A549 (cell line): ENCODE results near the gene CACTIN. TPM values are rescaled to one million over a fixed set of nuclear protein-coding genes. Genes with fewer than 3 reads are reported as not detected.

ENCODE experiments used
- ATAC-seq, 2 experiments: fragments of 200-7000 bp in 1 of 2; fragments of >200 bp in 1 of 2; cut with Nextera tagmentation in 1 of 2; cut with Tn5 transposase in 1 of 2; 3 replicates each; pipeline versions ENCODE4 v1.8.0 to v1.9.1; 2018 to 2020; ENCODE audit warnings: mild to moderate bottlenecking in 1 of 2, moderate library complexity in 1 of 2
- CTCF ChIA-PET: fragments of 300-600 bp; sonication (Branson Sonifier 250); formaldehyde crosslinking; extraction: SDS; loops from one replicate; lab custom pipeline; 2021; ENCODE audit warnings: antibody characterized with exemption, inconsistent platforms; lab: Yijun Ruan, JAX
- POLR2A ChIA-PET: fragments of 350-600 bp; formaldehyde crosslinking; extraction: SDS; loops from one replicate; lab custom pipeline; 2021; ENCODE audit warnings: antibody characterized with exemption, inconsistent platforms; lab: Yijun Ruan, JAX
- DNase-seq, 2 experiments: peaks; one replicate each; pipeline versions ENCODE4 v3.0.0 to v3.0.0-alpha.2; 2011 to 2016; ENCODE audit warnings: low read depth in 1 of 2, low spot score in 1 of 2
- FAIRE-seq: peaks from 2 replicates; lab custom pipeline; 2011; peaks lifted over from hg19 to GRCh38; lab: Jason Lieb, UNC
- H3K27ac ChIP-seq, 2 experiments: fragments of >200 bp; sonication (Bioruptor Twin); formaldehyde crosslinking; 3 replicates each; pipeline ENCODE4 v1.5.1; 2016 to 2017
- H3K4me1 ChIP-seq: fragments of >200 bp; sonication (Bioruptor Twin); formaldehyde crosslinking; 3 replicates; pipeline ENCODE4 v1.6.1; 2016
- H3K4me2 ChIP-seq: fragments of >200 bp; sonication (Bioruptor Twin); formaldehyde crosslinking; 3 replicates; pipeline ENCODE4 v1.6.1; 2016
- H3K4me3 ChIP-seq: fragments of >200 bp; sonication (Bioruptor Twin); formaldehyde crosslinking; 3 replicates; pipeline ENCODE4 v1.5.1; 2016
- H3K9me3 ChIP-seq: fragments of >200 bp; sonication (Bioruptor Twin); formaldehyde crosslinking; 3 replicates; pipeline ENCODE4 v1.6.1; 2016
- BHLHE40 ChIP-seq: IDR thresholded peaks from 2 replicates; pipeline ENCODE4 v1.6.1; 2012; ENCODE audit warnings: low read depth, low read length, inconsistent platforms
- CBX8 ChIP-seq: fragments of 200-600 bp; sonication (generic); IDR thresholded peaks from 2 replicates; pipeline ENCODE4 v1.6.1; 2016
- CEBPB ChIP-seq, 2 experiments: fragments of >200 bp in 1 of 2; sonication (Bioruptor Twin) in 1 of 2; formaldehyde crosslinking in 1 of 2; IDR thresholded peaks; 2 replicates each; pipeline ENCODE4 v1.6.1; 2012 to 2016
- CHD4 ChIP-seq: fragments of 200-600 bp; sonication (generic); IDR thresholded peaks from 2 replicates; pipeline ENCODE4 v1.6.1; 2016; ENCODE audit warnings: antibody characterized with exemption, mild to moderate bottlenecking, borderline replicate concordance
- EP300 ChIP-seq, 2 experiments: fragments of >200 bp; sonication (Bioruptor Twin); formaldehyde crosslinking; IDR thresholded peaks; 2 replicates in 1 of 2; 3 replicates in 1 of 2; pipeline ENCODE4 v1.6.1; 2016 to 2017
- ESRRA ChIP-seq: fragments of 150-350 bp; IDR thresholded peaks from 2 replicates; pipeline ENCODE4 v1.6.1; 2014; ENCODE audit warnings: mild to moderate bottlenecking, low read length, borderline replicate concordance
- FOSB ChIP-seq: fragments of 250-450 bp; sonication (Bioruptor Pico); IDR thresholded peaks from 2 replicates; pipeline ENCODE4 v1.5.0; 2020; ENCODE audit warnings: mild to moderate bottlenecking, moderate library complexity
- FOSL2 ChIP-seq, 2 experiments: fragments of 450-650 bp in 1 of 2; fragments of >200 bp in 1 of 2; sonication (Bioruptor Twin) in 1 of 2; formaldehyde crosslinking; IDR thresholded peaks; 2 replicates each; pipeline versions ENCODE4 v1.5.0 to v1.6.1; 2016 to 2020; ENCODE audit warnings: mild to moderate bottlenecking in 1 of 2, moderate library complexity in 1 of 2
- GATA3 ChIP-seq: IDR thresholded peaks from 2 replicates; pipeline ENCODE4 v1.6.1; 2012; ENCODE audit warnings: borderline replicate concordance
- HDAC2 ChIP-seq: fragments of 200-600 bp; sonication (generic); IDR thresholded peaks from 2 replicates; pipeline ENCODE4 v1.6.1; 2016
- HOXA7 ChIP-seq: fragments of 250-450 bp; sonication (Bioruptor Pico); IDR thresholded peaks from 2 replicates; pipeline ENCODE4 v1.5.0; 2020; ENCODE audit warnings: mild to moderate bottlenecking, moderate library complexity
- HOXB13 ChIP-seq: fragments of 250-450 bp; sonication (Bioruptor Pico); IDR thresholded peaks from 2 replicates; pipeline ENCODE4 v1.5.0; 2020; ENCODE audit warnings: low read depth, mild to moderate bottlenecking, moderate library complexity
- JUNB ChIP-seq: fragments of >200 bp; sonication (Bioruptor Twin); formaldehyde crosslinking; IDR thresholded peaks from 2 replicates; pipeline ENCODE4 v1.6.1; 2016
- KDM1A ChIP-seq: fragments of 200-600 bp; sonication (generic); IDR thresholded peaks from 2 replicates; pipeline ENCODE4 v1.6.1; 2016; ENCODE audit warnings: low read depth, mild to moderate bottlenecking
- KDM5A ChIP-seq: fragments of 200-600 bp; sonication (generic); IDR thresholded peaks from 2 replicates; pipeline ENCODE4 v1.6.1; 2016; ENCODE audit warnings: antibody characterized with exemption, mild to moderate bottlenecking
- MAFK ChIP-seq: fragments of 450-650 bp; IDR thresholded peaks from 2 replicates; pipeline ENCODE4 v1.6.1; 2014; ENCODE audit not compliant: partially characterized antibody
- MYC ChIP-seq: IDR thresholded peaks from 2 replicates; pipeline ENCODE4 v1.6.1; 2012; ENCODE audit warnings: mild to moderate bottlenecking, inconsistent platforms, low read length, improper control_type of control experiment, borderline replicate concordance
- NPAS2 ChIP-seq: fragments of 250-450 bp; sonication (Bioruptor Pico); IDR thresholded peaks from 2 replicates; pipeline ENCODE4 v1.8.0; 2022; ENCODE audit warnings: mild to moderate bottlenecking, moderate library complexity, borderline replicate concordance
- RCOR1 ChIP-seq: fragments of 150-350 bp; IDR thresholded peaks from 2 replicates; pipeline ENCODE4 v1.6.1; 2014; ENCODE audit warnings: antibody characterized with exemption, low read length, low read depth
- RFX5 ChIP-seq: fragments of 450-650 bp; IDR thresholded peaks from 2 replicates; pipeline ENCODE4 v1.7.1; 2014; ENCODE audit warnings: antibody characterized with exemption, mild to moderate bottlenecking, moderate library complexity
- SMC3 ChIP-seq: fragments of >200 bp; sonication (Bioruptor Twin); formaldehyde crosslinking; IDR thresholded peaks from 3 replicates; pipeline ENCODE4 v1.6.1; 2018; ENCODE audit warnings: inconsistent platforms
- SREBF2 ChIP-seq: fragments of 450-650 bp; IDR thresholded peaks from 2 replicates; pipeline ENCODE4 v1.6.1; 2014; ENCODE audit warnings: mild to moderate bottlenecking, moderate library complexity
- TFCP2L1 ChIP-seq: fragments of 250-450 bp; sonication (Bioruptor Pico); IDR thresholded peaks from 2 replicates; pipeline ENCODE4 v1.5.0; 2021; ENCODE audit warnings: mild to moderate bottlenecking
- ZC3H11A ChIP-seq: fragments of 450-650 bp; IDR thresholded peaks from 2 replicates; pipeline ENCODE4 v1.6.1; 2014; ENCODE audit warnings: antibody characterized with exemption, mild to moderate bottlenecking
- ZSCAN20 ChIP-seq: fragments of 250-450 bp; sonication (Bioruptor Pico); IDR thresholded peaks from 2 replicates; pipeline ENCODE4 v1.8.0; 2022; ENCODE audit warnings: mild to moderate bottlenecking, moderate library complexity
- WGBS: methylation state at CpG from one replicate; pipeline ENCODE4 v1.1.6; 2017; ENCODE audit errors: missing lambda C conversion rate; 5-methylcytosine and 5-hydroxymethylcytosine counted together
- polyA plus RNA-seq, 4 experiments: library from polyadenylated mRNA; depleted of rRNA in 3 of 4; stranded (reverse); fragments of >200 nt; fragmentation: RNase III in 1 of 4; extraction: RNeasy Plus Mini Kit Qiagen cat#74134 plus additional on column Dnase treatment in 1 of 4; gene quantifications; 2 replicates in 3 of 4; 3 replicates in 1 of 4; pipeline ENCODE4 v1.2.3, GENCODE V29; 2011 to 2017
- TF ChIP-seq, protein P1 (sequence below): IDR thresholded peaks from 2 replicates; pipeline ENCODE4 v1.6.1; 2012; ENCODE audit warnings: low read depth, borderline replicate concordance
- TF ChIP-seq, protein P2 (sequence below): fragments of 450-650 bp; IDR thresholded peaks from 2 replicates; pipeline ENCODE4 v1.6.1; 2014; ENCODE audit warnings: antibody characterized with exemption
- TF ChIP-seq, protein P3 (sequence below): IDR thresholded peaks from 2 replicates; pipeline ENCODE4 v1.6.1; 2012
- TF ChIP-seq, protein P4 (sequence below): fragments of >200 bp; sonication (Bioruptor Twin); formaldehyde crosslinking; IDR thresholded peaks from 3 replicates; pipeline ENCODE4 v1.6.1; 2016
- TF ChIP-seq, protein P5 (sequence below): fragments of 250-450 bp; sonication (Bioruptor Pico); IDR thresholded peaks from 2 replicates; pipeline ENCODE4 v1.5.0; 2021; ENCODE audit warnings: mild to moderate bottlenecking, moderate library complexity, borderline replicate concordance

CACTIN gene
- polyA plus RNA-seq, 2 of the 4 experiments (the other 2 are of a cell fraction): 8.3 to 14.9 TPM

DNA sequence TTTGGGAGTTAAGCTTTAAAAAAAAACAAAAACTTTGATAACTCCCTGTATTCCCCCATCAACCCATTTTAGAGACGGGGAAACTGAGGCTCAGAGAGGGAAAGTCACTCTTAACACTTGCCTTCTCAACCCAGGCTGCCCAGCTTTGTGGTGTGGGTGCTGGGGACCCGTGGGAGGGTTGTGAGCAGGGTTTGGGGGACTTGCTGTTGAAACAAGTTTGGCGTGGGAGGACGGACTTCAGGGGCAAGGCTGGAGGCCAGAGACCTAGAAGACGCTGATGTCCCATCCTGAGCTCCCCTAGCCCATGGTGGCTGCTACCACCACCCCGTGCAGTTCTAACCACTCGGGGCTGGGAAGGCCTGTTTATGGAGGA is 747 bp upstream of the CACTIN start:
- POLR2A ChIA-PET: no interaction called here
- CTCF ChIA-PET: interaction anchor here (0.7 to 3.4 kb wide), 4 partner anchors 9 to 316 kb away, joined by 3 to 8 read pairs (median 4); no protein-coding TSS in a partner anchor

DNA sequence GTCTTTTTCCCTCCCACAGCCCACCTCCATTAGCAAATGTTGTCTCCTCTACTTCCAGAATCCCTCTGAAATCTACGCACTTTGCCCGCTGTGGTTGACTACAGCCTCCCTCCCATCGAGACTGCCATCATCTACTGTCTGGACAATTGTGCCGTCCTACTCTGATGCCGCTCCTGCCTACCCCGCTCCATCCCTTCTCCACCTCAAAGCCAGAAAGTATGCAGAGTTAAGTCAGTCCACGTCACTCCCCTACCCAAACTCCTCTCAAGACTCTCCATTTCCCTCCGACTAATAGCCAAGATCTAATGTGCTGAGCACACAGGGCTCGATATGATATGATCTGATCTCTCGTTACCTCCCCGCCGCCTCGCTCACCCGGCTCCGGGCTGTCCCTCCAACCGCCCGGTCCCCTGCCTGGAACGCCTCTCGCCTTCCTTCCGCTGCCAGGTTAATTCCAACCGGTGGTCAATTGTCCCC is 556 bp downstream of the CACTIN start:
- ATAC-seq: peak; percentile 11 to 39; a peak in 4 of 6 replicates

More for the DNA sequence above, 747 bp upstream of the CACTIN start:
- no peak for FAIRE-seq
- H3K4me1 ChIP-seq: peaks cover 10% of the 10 kb centered on the region; the same call in 2 of the 3 replicates
- WGBS: 65% methylated on average over 7 of the region's 7 CpGs
- no peaks in the 10 kb centered on the region for H3K9me3 ChIP-seq
- H3K4me3 ChIP-seq: 0 out of 3 replicates have a peak overlapping the region, but pooled peaks have one; percentile 19
- H3K27ac ChIP-seq: peak overlapping the region; percentile 36 to 65; a peak in 3 of 6 replicates
- no peak for TF ChIP-seq EP300 (IDR thresholded peaks at IDR 0.05)
- TF ChIP-seq MAFK: no peak
- peak; percentile 82; the same call in 1 of the 2 replicates for TF ChIP-seq RCOR1
- no peak for TF ChIP-seq ZC3H11A
- TF ChIP-seq CBX8: no peak
- TF ChIP-seq TFCP2L1 (CRISPR knock-in tag): no peak
- TF ChIP-seq, protein P1, sequence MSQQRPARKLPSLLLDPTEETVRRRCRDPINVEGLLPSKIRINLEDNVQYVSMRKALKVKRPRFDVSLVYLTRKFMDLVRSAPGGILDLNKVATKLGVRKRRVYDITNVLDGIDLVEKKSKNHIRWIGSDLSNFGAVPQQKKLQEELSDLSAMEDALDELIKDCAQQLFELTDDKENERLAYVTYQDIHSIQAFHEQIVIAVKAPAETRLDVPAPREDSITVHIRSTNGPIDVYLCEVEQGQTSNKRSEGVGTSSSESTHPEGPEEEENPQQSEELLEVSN: no peak
- no peak for TF ChIP-seq HOXB13 (CRISPR knock-in tag)
- TF ChIP-seq, protein P2, sequence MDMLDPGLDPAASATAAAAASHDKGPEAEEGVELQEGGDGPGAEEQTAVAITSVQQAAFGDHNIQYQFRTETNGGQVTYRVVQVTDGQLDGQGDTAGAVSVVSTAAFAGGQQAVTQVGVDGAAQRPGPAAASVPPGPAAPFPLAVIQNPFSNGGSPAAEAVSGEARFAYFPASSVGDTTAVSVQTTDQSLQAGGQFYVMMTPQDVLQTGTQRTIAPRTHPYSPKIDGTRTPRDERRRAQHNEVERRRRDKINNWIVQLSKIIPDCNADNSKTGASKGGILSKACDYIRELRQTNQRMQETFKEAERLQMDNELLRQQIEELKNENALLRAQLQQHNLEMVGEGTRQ: no peak
- no peak for TF ChIP-seq FOSL2 (IDR thresholded peaks at IDR 0.05)
- no peak for TF ChIP-seq FOSL2 (CRISPR knock-in tag; IDR thresholded peaks at IDR 0.05)
- peak; percentile 95 for TF ChIP-seq HDAC2
- TF ChIP-seq KDM1A: peak; percentile 98
- TF ChIP-seq CHD4: peak; percentile 97
- TF ChIP-seq RFX5: no peak
- no peak for TF ChIP-seq FOSB (CRISPR knock-in tag)
- TF ChIP-seq, protein P3, sequence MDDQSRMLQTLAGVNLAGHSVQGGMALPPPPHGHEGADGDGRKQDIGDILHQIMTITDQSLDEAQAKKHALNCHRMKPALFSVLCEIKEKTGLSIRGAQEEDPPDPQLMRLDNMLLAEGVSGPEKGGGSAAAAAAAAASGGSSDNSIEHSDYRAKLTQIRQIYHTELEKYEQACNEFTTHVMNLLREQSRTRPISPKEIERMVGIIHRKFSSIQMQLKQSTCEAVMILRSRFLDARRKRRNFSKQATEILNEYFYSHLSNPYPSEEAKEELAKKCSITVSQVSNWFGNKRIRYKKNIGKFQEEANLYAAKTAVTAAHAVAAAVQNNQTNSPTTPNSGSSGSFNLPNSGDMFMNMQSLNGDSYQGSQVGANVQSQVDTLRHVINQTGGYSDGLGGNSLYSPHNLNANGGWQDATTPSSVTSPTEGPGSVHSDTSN: no peak
- no peak for TF ChIP-seq NPAS2 (CRISPR knock-in tag)
- TF ChIP-seq GATA3: no peak
- TF ChIP-seq HOXA7 (CRISPR knock-in tag): no peak
- TF ChIP-seq, protein P4, sequence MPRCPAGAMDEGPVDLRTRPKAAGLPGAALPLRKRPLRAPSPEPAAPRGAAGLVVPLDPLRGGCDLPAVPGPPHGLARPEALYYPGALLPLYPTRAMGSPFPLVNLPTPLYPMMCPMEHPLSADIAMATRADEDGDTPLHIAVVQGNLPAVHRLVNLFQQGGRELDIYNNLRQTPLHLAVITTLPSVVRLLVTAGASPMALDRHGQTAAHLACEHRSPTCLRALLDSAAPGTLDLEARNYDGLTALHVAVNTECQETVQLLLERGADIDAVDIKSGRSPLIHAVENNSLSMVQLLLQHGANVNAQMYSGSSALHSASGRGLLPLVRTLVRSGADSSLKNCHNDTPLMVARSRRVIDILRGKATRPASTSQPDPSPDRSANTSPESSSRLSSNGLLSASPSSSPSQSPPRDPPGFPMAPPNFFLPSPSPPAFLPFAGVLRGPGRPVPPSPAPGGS: no peak
- TF ChIP-seq, all 56 proteins: peak for 4
- ATAC-seq (no peak), DNase-seq (no peak)
- peak overlapping the region; percentile 97 for H3K4me2 ChIP-seq

More for the DNA sequence above, 556 bp downstream of the CACTIN start:
- TF ChIP-seq CHD4 (no peak), JUNB (no peak), FOSB (CRISPR knock-in tag) (no peak), EP300 (IDR thresholded peaks at IDR 0.05) (no peak), KDM1A (no peak), SREBF2 (no peak), SMC3 (no peak), ZSCAN20 (CRISPR knock-in tag) (no peak), ESRRA (no peak), CEBPB (IDR thresholded peaks at IDR 0.05) (no peak), RFX5 (no peak), TFCP2L1 (CRISPR knock-in tag) (no peak), NPAS2 (CRISPR knock-in tag) (no peak), BHLHE40 (no peak), KDM5A (no peak), MYC (no peak)
- TF ChIP-seq, protein P5, sequence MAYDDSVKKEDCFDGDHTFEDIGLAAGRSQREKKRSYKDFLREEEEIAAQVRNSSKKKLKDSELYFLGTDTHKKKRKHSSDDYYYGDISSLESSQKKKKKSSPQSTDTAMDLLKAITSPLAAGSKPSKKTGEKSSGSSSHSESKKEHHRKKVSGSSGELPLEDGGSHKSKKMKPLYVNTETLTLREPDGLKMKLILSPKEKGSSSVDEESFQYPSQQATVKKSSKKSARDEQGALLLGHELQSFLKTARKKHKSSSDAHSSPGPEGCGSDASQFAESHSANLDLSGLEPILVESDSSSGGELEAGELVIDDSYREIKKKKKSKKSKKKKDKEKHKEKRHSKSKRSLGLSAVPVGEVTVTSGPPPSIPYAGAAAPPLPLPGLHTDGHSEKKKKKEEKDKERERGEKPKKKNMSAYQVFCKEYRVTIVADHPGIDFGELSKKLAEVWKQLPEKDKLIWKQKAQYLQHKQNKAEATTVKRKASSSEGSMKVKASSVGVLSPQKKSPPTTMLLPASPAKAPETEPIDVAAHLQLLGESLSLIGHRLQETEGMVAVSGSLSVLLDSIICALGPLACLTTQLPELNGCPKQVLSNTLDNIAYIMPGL: no peak
- TF ChIP-seq, protein P4: no peak
- TF ChIP-seq, protein P3: no peak
- no peaks in the 10 kb centered on the region for H3K9me3 ChIP-seq
- DNase-seq (no peak), FAIRE-seq (no peak)
- 4% methylated on average over 21 of the region's 21 CpGs for WGBS
- peak overlapping the region; percentile 97 for H3K4me2 ChIP-seq
- POLR2A ChIA-PET: no interaction called here
- CTCF ChIA-PET: interaction anchor here (1.2 to 1.3 kb wide), 2 partner anchors 39 to 81 kb away, joined by 3 to 4 read pairs; no protein-coding TSS in a partner anchor
- H3K4me3 ChIP-seq: peak overlapping the region; percentile 97
- peaks cover 10% of the 10 kb centered on the region; the same call in 2 of the 3 replicates for H3K4me1 ChIP-seq
- peak overlapping the region; percentile 88 to 96 for H3K27ac ChIP-seq
